Activated CD8-positive, alpha-beta memory T cell treated with anti-CD3 and anti-CD28 coated beads, Interleukin-2, amount 50 U/mL, for 1 hour (primary cell): ENCODE measurements around the gene CNGA1.

Source experiments
- DNase-seq: peaks from one replicate; pipeline ENCODE4 v3.0.0-alpha.2; 2020; ENCODE audit errors: extremely low read depth

CNGA1 gene

GRCh38 chr4:48016141-48017107, at the start of gene CNGA1, which contains the start of gene NIPAL1:
TSS of gene CNGA1 (minus strand) at chr4:48016681. CDS start at chr4:47952689, 63,992 bp downstream.
TSS of gene NIPAL1 (plus strand) at chr4:48016772. CDS start at chr4:48016840, 68 bp downstream.
- DNase-seq = peak; percentile 8

- no peak for DNase-seq
Observed at GRCh38 chr4:48065587-48066052, 49.1 kb upstream of the CNGA1 start.

- DNase-seq = no peak
Observed at GRCh38 chr4:48064349-48064748, 47.9 kb upstream of the CNGA1 start.

GRCh38 chr4:48058617-48059530, 42.4 kb upstream of the CNGA1 start:
- no peak for DNase-seq

GRCh38 chr4:48051078-48051477, 34.6 kb upstream of the CNGA1 start:
- no peak for DNase-seq

- no peak for DNase-seq
Observed at GRCh38 chr4:48049483-48049882, 33.0 kb upstream of the CNGA1 start.

- no peak for DNase-seq
Observed at GRCh38 chr4:48047896-48048295, 31.4 kb upstream of the CNGA1 start.

- peak; percentile 11 for DNase-seq
Observed at GRCh38 chr4:48047421-48047844, 31.0 kb upstream of the CNGA1 start.

GRCh38 chr4:48046059-48046458, 29.6 kb upstream of the CNGA1 start:
- DNase-seq = no peak

GRCh38 chr4:48044298-48044697, 27.8 kb upstream of the CNGA1 start:
- DNase-seq = no peak

GRCh38 chr4:48043504-48043903, 27.0 kb upstream of the CNGA1 start:
- no peak for DNase-seq

GRCh38 chr4:48042979-48043461, 26.5 kb upstream of the CNGA1 start:
- DNase-seq = no peak

- no peak for DNase-seq
Observed at GRCh38 chr4:48041535-48042137, 25.2 kb upstream of the CNGA1 start.

- DNase-seq = no peak
Observed at GRCh38 chr4:48039561-48039960, 23.1 kb upstream of the CNGA1 start.

GRCh38 chr4:48038666-48039065, 22.2 kb upstream of the CNGA1 start:
- no peak for DNase-seq

GRCh38 chr4:48037117-48037462, 20.6 kb upstream of the CNGA1 start:
- DNase-seq = no peak

- no peak for DNase-seq
Observed at GRCh38 chr4:48035952-48036351, 19.5 kb upstream of the CNGA1 start.

- peak; percentile 13 for DNase-seq
Observed at GRCh38 chr4:48033825-48034413, 17.4 kb upstream of the CNGA1 start.

- DNase-seq = no peak
Observed at GRCh38 chr4:48033412-48033811, 16.9 kb upstream of the CNGA1 start.

GRCh38 chr4:48032721-48033120, 16.2 kb upstream of the CNGA1 start:
- no peak for DNase-seq

GRCh38 chr4:48031802-48032525, 15.5 kb upstream of the CNGA1 start:
- DNase-seq = no peak
